GM18505 (cell line): ENCODE results near the gene PCDHGB2.
A peak's percentile ranks its signal among the peaks of the same experiment; 100 is the strongest.
"Not testable (repeated sequence)": the region's sequence is repeated elsewhere in the genome, so short reads cannot be mapped to it uniquely, and the experiment has no call there.

Source experiments
- ATAC-seq: cut with Tn5 transposase; IDR thresholded peaks from one replicate; pipeline ENCODE4 v1.9.1; 2021; ENCODE audit not compliant: unreplicated experiment
- POLR2A ChIP-seq: IDR thresholded peaks from 4 replicates; pipeline ENCODE4 v1.6.1; 2011; ENCODE audit warnings: borderline replicate concordance; ENCODE audit not compliant: insufficient read depth, insufficient read length; ENCODE audit errors: extremely low read depth

PCDHGB2 gene

GRCh38 chr5:141363952-141364660 lies 4.3 kb downstream of the PCDHGB2 start, which contains the start of gene PCDHGA5:
PCDHGA5 (plus strand) TSS chr5:141364162; CDS start chr5:141364331, 169 bp downstream.
- TF ChIP-seq POLR2A = no peak
- ATAC-seq = no peak

DNA sequence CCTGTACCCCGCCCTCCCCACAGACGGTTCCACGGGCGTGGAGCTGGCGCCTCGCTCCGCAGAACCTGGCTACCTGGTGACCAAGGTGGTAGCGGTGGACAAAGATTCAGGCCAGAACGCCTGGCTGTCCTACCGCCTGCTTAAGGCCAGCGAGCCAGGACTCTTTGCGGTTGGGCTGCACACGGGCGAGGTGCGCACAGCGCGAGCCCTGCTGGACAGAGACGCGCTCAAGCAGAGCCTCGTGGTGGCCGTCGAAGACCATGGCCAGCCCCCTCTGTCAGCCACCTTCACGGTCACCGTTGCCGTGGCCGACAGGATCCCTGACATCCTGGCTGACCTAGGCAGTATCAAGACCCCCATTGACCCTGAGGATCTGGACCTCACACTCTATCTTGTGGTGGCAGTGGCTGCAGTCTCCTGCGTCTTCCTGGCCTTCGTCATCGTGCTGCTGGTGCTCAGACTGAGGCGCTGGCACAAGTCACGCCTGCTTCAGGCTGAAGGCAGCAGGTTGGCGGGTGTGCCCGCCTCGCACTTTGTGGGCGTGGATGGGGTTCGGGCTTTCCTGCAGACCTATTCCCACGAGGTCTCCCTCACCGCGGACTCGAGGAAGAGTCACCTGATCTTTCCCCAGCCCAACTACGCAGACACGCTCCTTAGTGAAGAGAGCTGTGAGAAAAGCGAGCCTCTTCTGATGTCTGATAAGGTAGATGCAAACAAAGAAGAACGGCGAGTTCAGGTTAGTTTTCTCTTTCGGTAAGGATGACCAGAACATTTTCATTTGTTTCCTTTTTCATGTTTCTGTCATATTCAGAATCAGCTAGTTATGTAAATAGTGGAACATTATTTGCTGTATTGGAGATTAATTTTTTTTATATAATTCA lies 6.5 kb downstream of the PCDHGB2 start:
- ATAC-seq = no peak
- TF ChIP-seq POLR2A = no peak

DNA sequence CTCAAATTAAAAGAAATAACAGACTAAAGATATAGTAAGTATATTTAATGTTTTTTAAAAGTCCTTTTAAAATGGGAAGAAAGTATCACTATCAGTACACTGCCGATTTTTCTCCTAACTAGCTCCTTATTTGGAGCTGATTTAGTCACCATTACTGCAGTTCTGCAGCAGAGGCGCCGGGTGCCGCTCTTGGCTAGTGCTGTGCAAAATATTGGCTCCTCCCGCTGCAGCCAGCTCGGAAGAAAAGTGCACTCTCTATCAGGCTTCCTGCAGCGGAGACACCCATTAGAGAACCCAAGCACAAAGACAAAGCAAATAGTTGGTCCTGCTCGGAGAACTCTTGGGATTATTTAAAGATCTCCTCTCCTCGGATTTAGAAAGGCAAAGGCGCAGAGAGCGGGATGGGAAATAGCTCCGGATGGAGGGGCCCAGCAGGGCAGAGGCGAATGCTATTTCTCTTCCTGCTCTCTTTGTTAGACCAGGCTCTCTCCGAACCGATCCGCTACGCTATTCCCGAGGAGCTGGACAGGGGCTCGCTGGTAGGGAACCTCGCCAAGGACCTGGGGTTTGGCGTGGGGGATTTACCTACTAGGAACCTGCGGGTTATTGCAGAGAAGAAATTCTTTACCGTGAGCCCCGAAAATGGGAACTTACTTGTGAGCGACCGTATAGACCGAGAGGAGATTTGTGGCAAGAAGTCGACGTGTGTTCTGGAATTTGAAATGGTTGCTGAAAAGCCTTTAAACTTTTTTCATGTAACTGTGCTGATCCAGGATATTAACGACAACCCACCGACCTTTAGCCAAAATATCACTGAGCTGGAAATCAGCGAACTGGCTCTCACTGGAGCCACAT lies 10.4 kb downstream of the PCDHGB2 start, which contains the start of gene PCDHGB3:
Gene PCDHGB3, plus strand, starts transcription at position 249 of the 855 bp plus-strand sequence. Its CDS starts 153 bp downstream, at position 402.
- TF ChIP-seq POLR2A = no peak
- peak; percentile 62 for ATAC-seq

DNA sequence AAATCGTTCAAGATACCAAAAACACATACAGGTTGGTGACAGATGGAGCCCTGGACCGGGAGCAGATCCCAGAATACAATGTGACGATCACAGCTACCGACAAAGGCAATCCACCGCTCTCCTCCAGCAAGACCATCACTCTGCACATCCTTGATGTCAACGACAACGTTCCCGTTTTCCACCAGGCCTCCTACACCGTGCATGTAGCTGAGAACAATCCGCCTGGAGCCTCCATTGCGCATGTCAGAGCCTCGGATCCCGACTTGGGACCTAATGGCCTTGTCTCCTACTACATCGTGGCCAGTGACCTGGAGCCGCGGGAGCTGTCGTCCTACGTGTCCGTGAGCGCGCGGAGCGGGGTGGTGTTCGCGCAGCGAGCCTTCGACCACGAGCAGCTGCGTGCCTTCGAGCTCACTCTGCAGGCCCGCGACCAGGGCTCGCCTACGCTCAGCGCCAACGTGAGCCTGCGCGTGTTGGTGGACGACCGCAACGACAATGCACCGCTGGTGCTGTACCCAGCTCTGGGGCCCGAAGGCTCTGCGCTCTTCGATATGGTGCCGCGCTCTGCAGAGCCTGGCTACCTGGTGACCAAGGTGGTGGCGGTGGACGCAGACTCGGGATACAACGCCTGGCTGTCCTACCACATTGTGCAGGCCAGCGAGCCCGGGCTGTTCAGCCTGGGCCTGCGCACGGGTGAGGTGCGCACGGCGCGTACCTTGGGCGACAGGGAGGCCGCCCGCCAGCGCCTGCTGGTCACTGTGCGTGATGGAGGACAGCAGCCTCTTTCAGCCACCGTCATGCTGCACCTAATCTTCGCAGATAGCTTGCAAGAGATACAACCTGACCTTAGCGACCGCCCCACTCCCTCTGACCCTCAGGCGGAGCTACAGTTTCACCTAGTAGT lies 12.0 kb downstream of the PCDHGB2 start:
- no peak for ATAC-seq
- TF ChIP-seq POLR2A = no peak

GRCh38 chr5:141373673-141374317 lies 14.0 kb downstream of the PCDHGB2 start, which contains the start of gene PCDHGA6:
PCDHGA6 (plus strand) TSS chr5:141373891; CDS start chr5:141374084, 193 bp downstream.
- TF ChIP-seq POLR2A = no peak
- ATAC-seq = no peak

GRCh38 chr5:141374627-141375026 lies 14.8 kb downstream of the PCDHGB2 start:
- no peak for ATAC-seq
- TF ChIP-seq POLR2A = no peak

GRCh38 chr5:141375444-141376155 lies 15.8 kb downstream of the PCDHGB2 start:
- ATAC-seq = not testable (repeated sequence)

DNA sequence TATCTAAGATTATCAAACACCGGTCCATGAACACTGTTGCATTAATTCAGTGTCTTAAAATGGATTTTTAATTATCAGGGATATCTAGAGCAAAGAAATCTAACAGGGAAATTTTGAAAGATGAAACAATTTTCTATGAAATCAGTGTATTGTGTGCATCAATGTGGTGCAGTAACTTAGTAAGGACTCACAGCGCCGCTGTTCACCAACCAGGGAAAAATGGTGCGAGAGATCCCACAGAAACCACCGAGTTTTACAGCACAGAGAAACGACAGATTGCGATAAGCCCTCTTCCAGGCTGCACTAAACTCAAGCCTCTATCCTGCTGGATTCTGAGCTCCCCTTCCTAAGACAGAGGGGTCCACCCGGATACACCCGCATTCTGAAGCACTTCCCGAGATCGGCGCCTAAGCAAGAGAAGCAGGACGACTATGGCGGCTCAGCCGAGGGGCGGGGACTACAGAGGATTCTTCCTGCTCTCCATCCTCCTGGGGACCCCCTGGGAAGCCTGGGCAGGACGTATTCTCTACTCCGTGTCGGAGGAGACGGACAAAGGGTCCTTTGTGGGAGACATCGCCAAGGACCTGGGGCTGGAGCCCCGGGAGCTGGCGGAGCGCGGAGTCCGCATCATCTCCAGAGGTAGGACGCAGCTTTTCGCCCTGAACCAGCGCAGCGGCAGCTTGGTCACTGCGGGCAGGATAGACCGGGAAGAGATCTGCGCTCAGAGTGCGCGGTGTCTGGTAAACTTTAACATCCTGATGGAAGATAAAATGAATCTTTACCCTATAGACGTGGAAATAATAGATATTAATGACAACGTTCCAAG lies 22.9 kb downstream of the PCDHGB2 start, which contains the start of gene PCDHGA7:
Gene PCDHGA7, plus strand, starts transcription at position 274 of the 826 bp plus-strand sequence. Its CDS starts 158 bp downstream, at position 432.
- ATAC-seq = no peak
- no peak for TF ChIP-seq POLR2A

DNA sequence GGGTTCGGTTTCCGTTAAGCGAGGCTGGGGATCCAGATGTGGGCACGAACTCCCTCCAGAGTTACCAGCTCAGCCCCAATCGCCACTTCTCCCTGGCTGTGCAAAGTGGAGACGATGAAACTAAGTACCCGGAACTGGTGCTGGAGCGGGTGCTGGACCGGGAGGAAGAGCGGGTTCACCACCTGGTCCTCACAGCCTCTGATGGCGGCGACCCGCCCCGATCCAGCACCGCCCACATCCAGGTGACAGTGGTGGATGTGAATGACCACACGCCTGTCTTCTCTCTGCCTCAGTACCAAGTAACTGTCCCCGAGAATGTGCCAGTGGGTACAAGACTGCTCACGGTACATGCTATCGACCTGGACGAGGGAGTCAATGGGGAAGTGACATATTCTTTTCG lies 23.6 kb downstream of the PCDHGB2 start:
- no peak for ATAC-seq
- TF ChIP-seq POLR2A = no peak
